Fibroblast of lung (primary cell): ENCODE data around the gene FYB2.

ENCODE experiments used
- EZH2 ChIP-seq: IDR thresholded peaks from 2 replicates; pipeline ENCODE4 v1.5.1; 2012; ENCODE audit warnings: low read length, control low read depth, mild to moderate bottlenecking; ENCODE audit errors: missing control alignments
- TF ChIP-seq, protein P1 (sequence below), 2 donors: IDR thresholded peaks in 1 of 2; conservative IDR thresholded peaks in 1 of 2; 1 replicate in 1 of 2; 2 replicates in 1 of 2; pipeline ENCODE4 v1.5.1; 2011 to 2012; ENCODE audit warnings: low read length in 2 of 2, control low read depth in 1 of 2, inconsistent platforms in 1 of 2, low read depth in 1 of 2, mild to moderate bottlenecking in 1 of 2

- TF ChIP-seq, protein P1, sequence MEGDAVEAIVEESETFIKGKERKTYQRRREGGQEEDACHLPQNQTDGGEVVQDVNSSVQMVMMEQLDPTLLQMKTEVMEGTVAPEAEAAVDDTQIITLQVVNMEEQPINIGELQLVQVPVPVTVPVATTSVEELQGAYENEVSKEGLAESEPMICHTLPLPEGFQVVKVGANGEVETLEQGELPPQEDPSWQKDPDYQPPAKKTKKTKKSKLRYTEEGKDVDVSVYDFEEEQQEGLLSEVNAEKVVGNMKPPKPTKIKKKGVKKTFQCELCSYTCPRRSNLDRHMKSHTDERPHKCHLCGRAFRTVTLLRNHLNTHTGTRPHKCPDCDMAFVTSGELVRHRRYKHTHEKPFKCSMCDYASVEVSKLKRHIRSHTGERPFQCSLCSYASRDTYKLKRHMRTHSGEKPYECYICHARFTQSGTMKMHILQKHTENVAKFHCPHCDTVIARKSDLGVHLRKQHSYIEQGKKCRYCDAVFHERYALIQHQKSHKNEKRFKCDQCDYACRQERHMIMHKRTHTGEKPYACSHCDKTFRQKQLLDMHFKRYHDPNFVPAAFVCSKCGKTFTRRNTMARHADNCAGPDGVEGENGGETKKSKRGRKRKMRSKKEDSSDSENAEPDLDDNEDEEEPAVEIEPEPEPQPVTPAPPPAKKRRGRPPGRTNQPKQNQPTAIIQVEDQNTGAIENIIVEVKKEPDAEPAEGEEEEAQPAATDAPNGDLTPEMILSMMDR (conservative IDR thresholded peaks at IDR 0.05 in 1 of 2, IDR thresholded peaks at IDR 0.05 in 1 of 2; ENCODE audit: low read depth in 1 of 2, low read length in 2 of 2), result no peak
- TF ChIP-seq EZH2, result no peak
Measured at GRCh38 chr1:56745231-56745630, 74.0 kb downstream of the FYB2 start.
